Measurements from ENCODE around the gene CCSER1.
"Not testable (repeated sequence)": the region's sequence is repeated elsewhere in the genome, so short reads cannot be mapped to it uniquely, and the experiment has no call there.

CCSER1 gene

DNA sequence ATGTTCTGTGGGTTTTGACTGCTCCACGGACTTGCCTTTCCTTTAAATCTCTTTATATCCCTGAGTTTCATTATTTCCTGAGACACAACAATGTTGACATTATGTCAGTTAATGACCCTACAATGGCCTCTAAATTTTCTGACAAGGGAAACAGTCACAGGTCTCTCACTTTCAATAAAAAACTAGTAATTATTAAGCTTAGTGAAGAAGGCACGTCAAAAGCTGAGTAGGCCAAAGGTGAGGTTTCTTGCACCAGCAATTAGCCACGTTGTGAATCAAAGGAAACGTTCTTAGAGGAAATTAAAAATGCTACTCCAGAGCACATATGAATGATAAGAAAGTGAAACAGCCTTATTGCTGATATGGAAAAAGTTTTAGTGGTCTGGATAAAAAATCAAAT, 1246.4 kb downstream of the CCSER1 start:
- DNase-seq (ENCODE audit: low spot score), result no peak

DNA sequence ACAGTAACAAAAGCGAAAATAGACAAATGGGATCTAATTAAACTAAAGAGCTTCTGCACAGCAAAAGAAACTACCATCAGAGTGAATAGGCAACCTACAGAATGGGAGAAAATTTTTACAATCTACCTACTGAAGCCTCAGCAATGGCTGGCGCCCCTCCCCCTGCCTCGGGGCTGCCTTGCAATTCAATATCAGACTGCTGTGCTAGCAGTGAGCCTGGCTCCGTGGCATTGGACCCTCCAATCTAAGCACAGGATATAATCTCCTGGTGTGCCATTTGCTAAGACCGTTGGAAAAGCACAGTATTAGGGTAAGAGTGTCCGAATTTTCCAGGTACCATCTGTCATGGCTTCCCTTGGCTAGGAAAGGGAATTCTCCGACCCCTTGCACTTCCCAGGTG, 1278.2 kb downstream of the CCSER1 start:
- not testable (repeated sequence) for DNase-seq (ENCODE audit: low spot score)

DNA sequence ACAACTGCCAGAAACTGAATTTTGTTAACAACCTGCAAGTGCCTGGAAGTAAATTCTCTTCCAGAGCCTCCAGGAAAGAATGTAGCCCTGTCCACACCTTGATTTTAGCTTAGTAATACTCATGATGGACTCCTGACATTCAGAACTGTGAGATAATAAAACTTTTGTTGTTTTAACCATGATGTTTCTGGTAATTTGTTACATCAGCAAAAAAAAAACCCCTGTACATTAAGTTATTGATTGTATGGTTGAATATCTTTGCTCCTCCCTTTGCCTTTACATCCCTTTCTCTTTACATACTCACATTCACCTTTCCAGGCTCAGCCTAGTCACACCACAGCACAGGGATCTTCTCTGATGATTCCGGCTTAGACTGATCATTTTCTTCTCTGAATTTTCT, 1294.8 kb downstream of the CCSER1 start:
- no peak for DNase-seq (ENCODE audit: low spot score)

DNA sequence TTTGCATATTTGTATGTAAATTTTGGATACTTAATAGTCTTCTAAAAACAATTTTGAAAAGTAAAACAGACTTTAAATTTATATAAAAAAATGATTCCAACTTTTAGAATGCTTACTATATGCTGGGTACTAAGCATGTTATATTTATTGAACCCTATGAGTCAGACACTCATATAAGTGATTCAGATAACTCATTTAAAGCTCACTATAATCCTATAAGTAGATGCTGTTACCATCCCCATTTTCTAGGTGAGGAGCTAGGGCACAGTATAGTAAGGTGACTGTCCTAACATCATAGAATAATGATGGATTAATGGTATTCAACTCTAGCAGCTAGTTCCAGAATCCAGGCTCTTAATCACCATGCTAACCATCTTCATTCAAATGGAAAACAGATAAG, 1299.5 kb downstream of the CCSER1 start:
- no peak for DNase-seq (ENCODE audit: low spot score)

DNA sequence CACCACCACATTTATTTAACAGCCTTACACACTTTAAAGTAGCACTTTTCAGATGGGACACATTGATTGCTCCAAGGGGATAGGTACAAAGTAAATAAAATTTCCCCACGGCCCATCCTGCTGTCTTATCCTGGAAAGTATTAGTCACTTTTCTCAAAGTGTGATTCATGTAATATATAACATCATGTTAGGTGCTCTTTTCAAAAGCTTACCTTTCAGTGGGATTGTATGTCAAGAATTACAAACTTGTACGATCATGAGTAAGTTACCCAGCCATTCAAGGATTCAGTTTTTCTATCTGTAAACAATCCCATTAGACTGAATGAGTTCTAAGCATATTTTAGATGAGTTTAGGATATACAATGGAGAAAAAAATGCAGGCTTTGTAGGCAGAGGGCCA, 1300.0 kb downstream of the CCSER1 start:
- DNase-seq (ENCODE audit: low spot score), result no peak

DNA sequence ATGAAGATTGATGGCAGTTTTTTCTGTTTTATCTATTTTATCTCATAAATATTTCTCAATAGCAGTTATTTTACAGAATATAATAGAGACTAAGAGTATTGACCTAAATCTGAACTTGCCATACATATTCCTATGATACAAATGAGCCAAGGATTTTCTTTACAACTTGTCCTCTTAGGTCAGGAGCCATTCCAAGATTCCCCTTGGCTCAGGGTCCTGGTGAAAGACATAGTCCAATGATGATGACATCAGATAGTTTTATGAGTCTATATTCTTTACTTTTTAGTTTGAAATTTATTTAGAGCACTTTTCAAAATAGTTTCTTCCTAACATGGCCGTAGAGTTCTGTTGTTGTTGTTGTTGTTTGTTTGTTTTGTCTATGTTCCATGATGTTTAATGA, 1307.4 kb downstream of the CCSER1 start:
- no peak for DNase-seq (ENCODE audit: low spot score)

DNA sequence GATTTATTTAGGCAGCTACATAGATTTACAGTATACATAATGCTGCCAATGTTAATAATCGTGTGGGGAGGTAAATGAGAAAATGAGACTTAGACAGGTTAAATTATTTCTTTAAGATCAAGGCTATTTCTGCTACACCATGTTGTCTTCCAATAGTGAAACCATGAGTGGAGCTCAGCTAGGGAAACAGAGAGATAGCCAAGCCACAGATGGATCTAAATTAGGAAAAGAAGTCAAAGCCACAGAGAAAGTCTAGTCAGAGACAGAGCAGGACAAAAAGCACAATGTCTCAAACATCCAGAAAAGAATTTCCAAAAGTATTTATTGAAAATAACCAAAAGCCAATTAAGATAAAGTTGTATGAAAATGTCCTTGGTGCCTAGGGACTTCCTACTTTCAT, 1309.4 kb downstream of the CCSER1 start:
- DNase-seq (ENCODE audit: low spot score), result no peak

DNA sequence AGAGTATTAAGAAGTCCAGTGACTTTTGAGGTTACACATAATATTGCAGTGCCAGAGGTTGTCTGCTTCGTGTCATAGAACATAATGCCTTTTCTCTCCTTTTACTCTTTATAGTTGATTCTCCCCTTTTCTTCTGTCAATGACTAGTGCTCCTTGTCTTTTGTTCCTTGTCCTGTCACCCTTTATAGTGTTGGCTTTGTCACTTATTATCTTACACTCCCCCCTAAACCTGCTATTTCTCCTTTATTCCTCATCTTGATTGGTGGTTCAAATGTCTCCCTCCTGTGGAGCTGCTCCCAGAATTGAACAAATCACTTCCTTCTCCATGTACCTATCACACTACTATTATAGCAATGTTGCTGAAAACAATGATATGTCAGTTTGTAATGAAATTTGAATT, 1320.0 kb downstream of the CCSER1 start:
- no peak for DNase-seq (ENCODE audit: low spot score)

DNA sequence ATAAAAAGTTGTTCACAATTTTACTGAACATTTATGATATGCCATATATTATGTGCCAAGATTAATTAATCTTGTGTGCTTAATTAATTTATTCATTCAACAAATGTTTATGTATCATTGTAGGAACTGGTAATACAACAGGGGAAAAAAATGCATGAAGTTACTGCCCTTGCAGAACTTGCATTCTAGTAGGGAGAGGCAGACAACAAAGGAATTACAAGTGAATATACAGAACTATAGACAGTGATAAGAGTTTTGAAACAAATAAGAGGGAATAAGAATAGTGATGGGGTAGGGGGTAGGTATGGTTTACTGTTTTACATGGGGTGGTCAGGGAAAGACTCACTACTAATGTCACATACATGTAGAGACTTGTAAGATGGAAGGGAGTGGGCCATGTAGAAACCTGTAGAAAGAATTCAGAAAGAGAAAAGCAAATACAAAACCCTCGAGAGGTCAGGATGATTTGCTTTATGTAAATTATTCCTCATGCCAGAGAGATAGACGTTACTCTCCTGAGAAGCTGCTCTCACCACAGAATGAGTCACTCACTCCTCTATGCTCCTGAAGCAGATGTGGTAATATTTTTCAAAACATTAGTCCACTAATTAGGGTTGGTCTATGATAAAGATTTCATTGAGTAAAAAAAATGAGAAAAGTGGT, 1321.6 kb downstream of the CCSER1 start:
- no peak for DNase-seq (ENCODE audit: low spot score)

DNA sequence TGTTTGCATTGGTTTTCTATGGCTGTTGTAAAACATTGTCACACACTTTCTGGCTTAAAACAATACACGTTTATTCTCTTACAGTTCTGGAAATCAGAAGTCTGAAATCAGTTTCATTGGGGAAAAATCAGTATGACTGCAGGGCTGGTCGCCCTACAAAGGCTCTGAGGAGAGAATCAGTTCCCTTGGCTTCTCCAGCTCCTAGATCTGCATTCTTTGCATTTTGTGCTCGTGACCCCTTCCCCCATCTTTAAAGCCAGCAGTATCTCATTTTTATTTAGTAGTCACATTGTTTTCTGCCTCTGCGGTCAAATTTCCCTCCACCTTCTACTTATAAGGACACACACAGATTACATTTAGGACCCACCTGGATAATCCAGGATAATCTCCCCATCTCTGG, 1326.9 kb downstream of the CCSER1 start:
- DNase-seq (ENCODE audit: low spot score), result no peak

DNA sequence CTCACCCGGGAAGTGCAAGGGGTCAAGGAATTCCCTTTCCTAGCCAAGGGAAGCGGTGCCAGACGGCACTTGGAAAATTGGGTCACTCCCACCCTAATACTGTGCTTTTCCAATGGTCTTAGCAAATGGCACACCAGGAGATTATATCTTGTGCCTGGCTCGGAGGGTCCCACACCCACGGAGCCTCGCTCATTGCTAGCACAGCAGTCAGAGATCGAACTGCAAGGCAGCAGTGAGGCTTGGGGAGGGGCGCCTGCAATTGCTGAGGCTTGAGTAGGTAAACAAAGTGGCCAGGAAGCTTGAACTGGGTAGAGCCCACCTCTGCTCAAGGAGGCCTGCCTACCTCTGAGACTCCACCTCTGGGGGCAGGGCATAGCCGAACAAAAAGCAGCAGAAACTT, 1335.4 kb downstream of the CCSER1 start:
- DNase-seq (ENCODE audit: low spot score), result not testable (repeated sequence)

DNA sequence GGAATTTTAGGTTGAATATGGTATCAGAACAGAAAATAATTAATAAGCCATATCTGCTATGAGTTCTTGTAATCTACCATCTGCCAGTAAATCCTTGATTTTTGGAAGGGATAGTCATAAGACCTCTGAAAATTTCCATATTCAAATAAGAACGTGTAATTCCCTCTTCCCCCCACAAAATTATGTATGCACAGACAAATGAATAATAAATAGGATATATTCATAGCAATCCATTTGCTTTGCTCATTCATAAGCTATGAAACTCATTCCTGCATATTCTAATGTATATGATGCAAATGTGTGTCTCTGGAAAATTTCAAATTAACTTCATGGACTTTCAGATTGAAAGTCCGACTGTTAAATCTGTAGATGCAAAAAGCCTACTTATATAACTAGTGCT, 1343.5 kb downstream of the CCSER1 start:
- DNase-seq (ENCODE audit: low spot score), result no peak

DNA sequence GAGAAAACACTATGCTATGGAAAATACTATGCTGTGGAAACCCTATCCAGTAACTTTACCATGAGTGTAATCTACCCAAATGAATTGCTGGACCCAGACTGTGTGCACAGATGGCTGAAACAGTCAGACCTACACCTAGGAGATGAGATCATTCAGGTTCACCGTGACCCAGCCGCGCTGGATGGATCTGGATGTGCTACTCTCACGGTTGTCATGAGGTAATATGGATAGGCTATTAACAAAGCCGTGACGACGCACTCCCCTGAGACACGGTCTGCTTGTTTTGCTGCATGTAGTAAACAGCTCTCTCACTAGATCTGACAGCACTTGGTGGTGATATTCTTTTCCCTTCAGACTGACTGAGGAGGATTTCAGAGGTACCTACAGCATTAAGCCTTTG, 1344.1 kb downstream of the CCSER1 start:
- no peak for DNase-seq (ENCODE audit: low spot score)

DNA sequence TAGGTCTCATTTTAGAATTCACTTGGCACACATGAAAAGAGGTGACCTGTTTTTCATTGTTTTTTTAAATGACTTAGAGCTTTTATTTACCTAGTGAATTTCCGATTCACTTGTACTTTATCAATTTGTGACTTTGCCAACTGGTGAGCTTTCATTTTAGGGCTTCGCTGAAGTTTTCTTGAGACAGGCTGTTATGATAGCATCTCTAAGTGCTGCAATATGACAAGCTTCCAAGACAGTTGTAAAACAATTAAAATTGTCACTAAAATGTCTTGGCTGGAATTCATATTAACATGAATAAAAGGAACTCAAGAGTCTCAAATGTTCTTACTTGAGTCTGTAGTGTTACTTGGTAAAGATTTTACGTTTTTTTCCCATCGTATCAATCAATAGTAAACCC, 1344.9 kb downstream of the CCSER1 start:
- no peak for DNase-seq (ENCODE audit: low spot score)

DNA sequence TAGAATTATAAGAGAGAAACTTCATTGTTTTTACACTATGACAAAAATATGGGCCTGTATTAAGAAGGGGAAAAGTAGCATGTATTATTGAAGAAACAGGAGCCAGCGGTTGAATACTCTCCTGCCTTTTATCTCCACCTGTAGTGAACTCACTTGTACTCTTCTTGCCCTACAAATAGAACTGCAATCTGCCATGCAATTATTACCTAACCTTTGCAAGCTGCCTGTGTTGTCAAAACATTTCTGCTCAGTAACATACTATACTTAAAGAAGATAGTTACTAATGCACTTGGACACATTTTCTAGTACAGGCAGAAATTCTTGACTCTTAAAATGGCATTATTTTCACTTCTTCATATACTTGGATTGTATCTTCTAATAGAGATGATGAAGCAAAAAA, 1358.2 kb downstream of the CCSER1 start:
- no peak for DNase-seq (ENCODE audit: low spot score)

DNA sequence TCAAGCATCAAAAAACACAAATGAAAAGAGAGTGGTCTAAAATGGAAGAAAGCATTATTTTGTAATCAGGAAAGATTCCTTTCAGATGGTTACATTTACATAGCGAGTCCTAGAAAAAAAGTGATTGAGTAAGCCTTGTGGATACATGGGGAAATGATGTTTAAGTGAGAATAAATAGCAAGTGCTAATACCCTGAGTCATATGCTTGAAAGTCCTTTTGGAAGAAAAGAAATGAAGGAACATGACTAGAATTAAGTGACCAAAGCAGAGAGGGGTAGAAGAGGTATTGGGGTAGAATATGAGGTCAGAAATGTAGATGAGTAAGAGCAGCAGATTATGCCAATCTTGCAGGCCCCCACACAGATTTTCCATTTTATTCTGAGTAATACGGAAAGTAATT, 1361.8 kb downstream of the CCSER1 start:
- no peak for DNase-seq (ENCODE audit: low spot score)

DNA sequence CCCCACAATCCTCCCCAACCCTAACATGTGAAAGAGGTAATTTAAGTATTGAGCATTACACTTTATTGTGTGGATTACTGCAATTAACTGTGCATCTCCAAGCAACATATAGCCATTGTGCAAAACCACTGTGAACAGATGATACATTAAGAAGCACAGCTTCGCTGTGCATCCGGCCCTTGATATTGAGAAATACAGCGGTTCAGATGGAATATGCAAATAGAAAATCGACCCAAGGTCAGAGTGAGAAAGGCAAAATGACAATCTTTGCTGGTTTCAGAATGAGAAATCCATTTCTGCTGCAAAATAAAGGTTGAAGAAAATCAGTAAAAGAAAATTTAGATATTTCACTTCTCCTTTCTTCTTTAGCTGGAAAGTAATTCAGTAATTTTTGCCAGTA, 1370.7 kb downstream of the CCSER1 start:
- DNase-seq (ENCODE audit: low spot score), result no peak

DNA sequence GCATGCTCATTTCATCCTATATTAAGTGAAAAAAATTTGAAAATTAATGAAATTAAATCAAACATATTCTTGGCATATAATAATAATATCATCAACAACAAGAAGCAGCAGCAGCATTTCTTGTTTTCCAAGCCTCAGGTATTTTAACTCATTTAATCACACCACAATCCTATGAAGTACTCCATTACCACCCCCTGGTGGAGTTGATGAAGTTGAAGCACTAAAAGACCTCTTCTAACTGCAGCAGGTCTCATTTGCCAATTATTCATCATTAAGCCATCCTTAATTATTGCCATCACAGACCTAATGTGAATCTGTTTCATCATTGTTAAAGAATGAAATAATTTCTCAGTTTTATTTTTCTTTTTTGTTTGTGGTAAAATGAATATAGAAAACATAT, 1375.2 kb downstream of the CCSER1 start:
- no peak for DNase-seq (ENCODE audit: low spot score)

DNA sequence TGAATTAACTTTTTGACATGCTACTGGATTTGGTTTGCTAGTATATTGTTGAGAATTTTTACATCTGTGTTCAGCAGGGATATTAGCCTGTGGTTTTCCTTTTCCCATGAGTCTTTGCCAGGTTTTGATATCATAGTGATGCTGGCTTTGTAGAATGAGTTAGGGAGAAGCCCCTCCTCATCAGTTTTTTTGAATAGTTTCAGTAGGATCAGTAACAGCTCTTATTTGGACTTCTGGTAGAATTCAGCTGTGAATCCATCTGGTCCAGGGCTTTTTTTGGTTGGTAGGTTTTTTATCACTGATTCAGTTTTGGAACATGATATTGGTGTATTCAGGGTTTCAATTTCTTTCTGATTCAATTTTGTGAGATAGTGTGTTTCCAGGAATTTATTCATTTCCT, 1386.1 kb downstream of the CCSER1 start:
- DNase-seq (ENCODE audit: low spot score), result no peak

DNA sequence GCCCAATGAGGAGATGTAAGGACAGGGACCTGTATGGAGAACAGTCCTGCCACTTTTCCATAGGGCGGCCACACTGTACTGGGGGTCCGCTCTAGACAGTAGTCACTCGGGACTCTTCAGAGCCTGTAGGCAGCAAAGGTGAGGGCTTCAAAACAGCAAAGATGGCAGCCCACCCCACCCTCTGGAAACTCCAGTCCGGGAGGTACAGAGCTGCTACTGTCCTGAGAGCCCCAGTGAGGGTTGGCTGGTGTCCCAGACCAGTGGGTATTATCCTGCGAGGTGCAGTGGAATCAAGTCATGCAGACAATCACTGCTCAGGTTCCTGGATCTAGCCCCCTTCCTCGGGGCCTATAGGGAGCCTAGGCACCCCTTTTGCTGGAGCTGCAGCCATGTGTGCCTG, 1392.0 kb downstream of the CCSER1 start:
- DNase-seq (ENCODE audit: low spot score), result no peak

DNA sequence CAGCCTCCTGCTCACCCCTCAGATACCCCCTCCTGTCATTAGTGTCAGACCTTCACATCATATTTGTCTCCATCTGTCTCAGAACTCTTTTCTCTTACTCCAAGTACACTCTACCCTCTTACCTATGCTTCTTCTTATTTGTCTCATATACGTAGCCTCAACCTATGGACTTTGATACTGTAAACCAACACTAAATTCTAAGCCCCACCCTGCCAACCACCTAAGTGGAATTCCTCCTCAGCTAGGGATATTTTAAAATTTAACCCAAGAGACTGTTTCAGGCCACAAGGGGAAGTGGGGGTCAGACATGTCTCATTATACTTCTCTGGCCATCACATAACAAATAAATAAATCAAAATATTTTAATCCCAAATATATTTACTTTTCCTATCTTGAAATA, 1398.4 kb downstream of the CCSER1 start:
- DNase-seq (ENCODE audit: low spot score), result no peak

DNA sequence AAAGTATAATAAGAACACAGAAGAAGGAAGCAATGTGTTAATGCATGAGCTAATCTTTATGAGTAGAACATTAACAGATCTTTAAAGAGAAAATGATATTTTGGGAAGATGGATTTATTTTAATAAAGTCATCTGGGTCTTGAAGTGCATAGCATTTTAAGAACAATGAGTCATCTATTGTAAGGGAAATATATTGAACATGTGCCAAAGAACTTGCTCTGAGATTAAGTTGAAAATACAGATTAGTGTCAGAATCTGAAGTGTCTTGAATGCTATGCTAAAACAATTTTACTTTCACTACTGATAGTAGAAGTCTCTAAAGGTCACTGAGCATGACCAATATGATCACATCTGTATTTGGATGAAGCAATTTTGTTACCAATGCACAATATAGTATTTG, 1399.9 kb downstream of the CCSER1 start:
- DNase-seq (ENCODE audit: low spot score), result no peak

DNA sequence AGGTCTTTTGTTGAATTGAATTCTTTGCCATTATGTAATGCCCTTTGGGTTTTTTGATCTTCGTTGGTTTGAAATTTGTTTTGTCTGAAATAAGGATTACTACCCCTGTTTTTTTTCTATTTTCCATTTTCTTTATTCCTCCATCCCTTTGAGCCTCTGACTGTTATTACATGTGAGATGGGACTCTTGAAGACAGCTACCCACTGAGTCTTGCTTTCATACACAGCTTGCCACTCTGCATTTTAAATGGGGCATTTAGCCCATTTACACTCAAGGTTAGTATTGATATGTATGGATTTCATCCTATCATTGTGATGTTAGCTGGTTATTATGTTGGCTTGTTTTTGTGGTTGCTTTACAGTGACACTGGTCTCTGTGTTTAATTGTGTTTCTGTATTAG, 1440.4 kb downstream of the CCSER1 start:
- DNase-seq (ENCODE audit: low spot score), result no peak

DNA sequence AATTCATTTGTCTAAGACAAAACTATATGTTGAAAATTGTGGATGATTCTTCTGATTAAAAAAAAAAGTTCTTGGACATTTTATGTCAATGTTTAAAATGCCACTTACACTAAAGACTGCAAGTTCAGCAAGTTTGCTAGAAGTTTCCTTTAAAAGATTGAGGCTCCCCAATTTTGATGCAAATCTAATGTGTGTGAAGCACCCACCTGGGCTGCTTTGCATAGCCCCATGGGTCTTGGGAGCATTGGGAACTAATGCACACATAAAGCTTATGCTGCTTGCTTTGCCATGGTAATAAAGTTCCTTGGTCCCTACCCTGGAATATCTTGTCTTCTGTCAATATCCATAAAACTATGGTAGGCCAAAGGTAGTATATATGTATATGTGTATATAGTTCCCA, 1450.7 kb downstream of the CCSER1 start:
- DNase-seq (ENCODE audit: low spot score), result no peak

DNA sequence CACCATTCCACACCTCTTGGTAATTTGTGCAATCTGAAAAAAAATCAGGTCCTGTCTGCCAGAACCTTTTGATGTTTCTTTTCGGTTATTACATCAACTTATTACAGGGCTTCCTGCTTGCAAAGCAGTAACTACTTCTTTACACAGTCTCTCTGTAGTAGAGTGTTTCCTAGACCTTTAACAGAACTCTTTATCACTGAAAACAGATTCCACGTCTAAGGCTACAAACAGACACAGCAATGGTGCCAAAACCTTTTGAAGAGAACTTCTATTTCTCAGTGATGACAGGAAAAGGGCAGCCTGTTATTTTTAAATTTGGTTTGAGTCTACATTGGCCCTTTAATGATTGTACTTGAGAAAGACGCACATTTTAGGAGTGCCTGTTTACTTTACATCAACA, 1463.1 kb downstream of the CCSER1 start:
- DNase-seq (ENCODE audit: low spot score), result no peak
